Endothelial cell of umbilical vein (primary cell): Measurements from ENCODE around the gene TTN. TPM values are rescaled to one million over a fixed set of nuclear protein-coding genes. Genes with fewer than 3 reads are reported as not detected.

Source experiments
- BruUV-seq: library from RNA; stranded (reverse); fragments of 400-500 nt; replicated peaks from 2 replicates; lab custom pipeline; 2021; lab: Mats Ljungman, UMichigan
- CTCF ChIA-PET: fragments of 300-600, 350-600 bp; sonication (Branson Sonifier 250); formaldehyde crosslinking; loops from one replicate; lab custom pipeline; 2021; ENCODE audit warnings: antibody characterized with exemption, inconsistent platforms; lab: Charles Lee
- POLR2A ChIA-PET: fragments of 300-600, 350-600 bp; sonication (Branson Sonifier 250); formaldehyde crosslinking; loops from one replicate; lab custom pipeline; 2021; ENCODE audit warnings: antibody characterized with exemption, inconsistent platforms; lab: Charles Lee
- DNase-seq: peaks from one replicate; pipeline ENCODE4 v3.0.0-alpha.2; 2011; ENCODE audit warnings: low read depth, low spot score
- FAIRE-seq: peaks from 2 replicates; lab custom pipeline; 2011; peaks lifted over from hg19 to GRCh38; lab: Jason Lieb, UNC
- H2AFZ ChIP-seq: 2 replicates; pipeline ENCODE4 v1.6.0; 2012; ENCODE audit warnings: low read depth, low read length, control low read depth, inconsistent platforms
- H3K27ac ChIP-seq: 2 replicates; pipeline ENCODE4 v1.5.1; 2011; ENCODE audit warnings: low read depth, mild to moderate bottlenecking, control low read depth, low read length, moderate library complexity; ENCODE audit not compliant: insufficient read depth
- H3K27me3 ChIP-seq, 2 experiments: 2 replicates each; pipeline versions ENCODE4 v1.6.0 to v1.6.1; 2011; ENCODE audit warnings: low read length in 2 of 2, mixed read lengths in 1 of 2; ENCODE audit not compliant: control insufficient read depth in 2 of 2, insufficient read depth in 2 of 2
- H3K36me3 ChIP-seq, 2 experiments: 2 replicates in 1 of 2; 3 replicates in 1 of 2; pipeline ENCODE4 v1.5.1; 2011; ENCODE audit warnings: low read length in 2 of 2, mild to moderate bottlenecking in 1 of 2, moderate library complexity in 1 of 2; ENCODE audit not compliant: control insufficient read depth in 2 of 2, insufficient read depth in 2 of 2; ENCODE audit errors: extremely low read depth in 1 of 2
- H3K4me1 ChIP-seq: 3 replicates; pipeline ENCODE4 v1.5.1; 2011; ENCODE audit warnings: mild to moderate bottlenecking, low read length; ENCODE audit not compliant: control insufficient read depth, insufficient read depth; ENCODE audit errors: extremely low read depth
- H3K4me2 ChIP-seq: 2 replicates; pipeline ENCODE4 v1.6.1; 2011; ENCODE audit warnings: low read length, control low read depth, mixed read lengths; ENCODE audit not compliant: insufficient read depth
- H3K4me3 ChIP-seq, 3 experiments: fragments of 200-600 bp in 1 of 3; sonication (generic), shearing (Covaris generic) in 1 of 3; replicated peaks in 1 of 3; 2 replicates each; pipeline ENCODE4 v1.5.1; 2011 to 2016; ENCODE audit warnings: control low read depth in 3 of 3, low read length in 3 of 3, mild to moderate bottlenecking in 2 of 3, inconsistent platforms in 1 of 3, low read depth in 1 of 3, moderate library complexity in 1 of 3; ENCODE audit not compliant: insufficient read depth in 1 of 3
- H3K79me2 ChIP-seq: 2 replicates; pipeline ENCODE4 v1.6.0; 2012; ENCODE audit warnings: low read length, inconsistent platforms; ENCODE audit not compliant: control insufficient read depth, insufficient read depth
- H3K9ac ChIP-seq: replicated peaks from 2 replicates; pipeline ENCODE3; 2011; ENCODE audit warnings: low read length, control low read depth; ENCODE audit not compliant: insufficient read depth; ENCODE audit errors: extremely low read depth
- H3K9me1 ChIP-seq: replicated peaks from 3 replicates; pipeline ENCODE4 v1.6.0; 2011; ENCODE audit warnings: mild to moderate bottlenecking, low read length; ENCODE audit not compliant: control insufficient read depth, insufficient read depth; ENCODE audit errors: extremely low read depth
- H3K9me3 ChIP-seq: replicated peaks from 2 replicates; pipeline ENCODE4 v1.5.1; 2012; ENCODE audit warnings: low read length, inconsistent platforms; ENCODE audit not compliant: control insufficient read depth, insufficient read depth
- H4K20me1 ChIP-seq: replicated peaks from 2 replicates; pipeline ENCODE3; 2011; ENCODE audit warnings: mild to moderate bottlenecking, low read length; ENCODE audit not compliant: control insufficient read depth, insufficient read depth; ENCODE audit errors: extremely low read depth
- EZH2 ChIP-seq: IDR thresholded peaks from 2 replicates; pipeline ENCODE4 v1.6.1; 2012; ENCODE audit warnings: borderline replicate concordance, low read depth, mild to moderate bottlenecking, moderate library complexity, low read length, inconsistent platforms; ENCODE audit not compliant: severe bottlenecking
- FOS ChIP-seq: IDR thresholded peaks from 2 replicates; pipeline ENCODE4 v1.6.1; 2011; ENCODE audit warnings: mild to moderate bottlenecking, low read length, moderate library complexity, borderline replicate concordance; ENCODE audit not compliant: insufficient read depth
- GATA2 ChIP-seq: IDR thresholded peaks from 2 replicates; pipeline ENCODE4 v1.7.0; 2011; ENCODE audit warnings: low read depth, mild to moderate bottlenecking, moderate library complexity, mixed read lengths, low read length; ENCODE audit not compliant: insufficient read length, insufficient read depth
- JUN ChIP-seq: IDR thresholded peaks from 2 replicates; pipeline ENCODE4 v1.6.1; 2011; ENCODE audit warnings: borderline replicate concordance, low read depth; ENCODE audit not compliant: insufficient read length, insufficient read depth
- MAX ChIP-seq: IDR thresholded peaks from 2 replicates; pipeline ENCODE4 v1.6.1; 2011; ENCODE audit not compliant: insufficient read depth, insufficient read length
- MYC ChIP-seq: IDR thresholded peaks from one replicate; pipeline ENCODE4 v1.6.1; 2011; ENCODE audit warnings: mild to moderate bottlenecking, low read depth, low read length
- POLR2A ChIP-seq: IDR thresholded peaks from 2 replicates; pipeline ENCODE4 v1.6.1; 2012; ENCODE audit warnings: low read depth, mild to moderate bottlenecking, control low read depth, low read length
- POLR2AphosphoS5 ChIP-seq: IDR thresholded peaks from 2 replicates; pipeline ENCODE4 v1.6.1; 2012; ENCODE audit warnings: low read depth, mild to moderate bottlenecking, control low read depth, low read length, moderate library complexity; ENCODE audit not compliant: insufficient read depth
- dilution Hi-C: fragments of 300-500 bp; cut with MboI; formaldehyde crosslinking; loops from one replicate; pipeline ENCODE4 v1.15.0; 2019; ENCODE audit warnings: low sequenced_read_pairs; ENCODE audit not compliant: extremely low pct_ligation_motif_present
- intact Hi-C: fragments of 100-400 bp; cut with micrococcal nuclease; formaldehyde crosslinking; loops from one replicate; pipeline ENCODE4 v1.10.0; 2022
- polyA plus RNA-seq, 4 experiments: library from polyadenylated mRNA; depleted of rRNA in 3 of 4; stranded (reverse) in 3 of 4; unstranded in 1 of 4; fragments of >200 nt; gene quantifications; 2 replicates each; pipeline versions ENCODE4 v1.2.1 to v1.2.3, GENCODE V29; 2011 to 2012; ENCODE audit warnings: missing spikeins in 1 of 4
- total RNA-seq: library from RNA; stranded (reverse); gene quantifications from 2 replicates; pipeline ENCODE4 v1.2.3, GENCODE V29; 2021
- TF ChIP-seq, protein P1 (sequence below), 2 donors: IDR thresholded peaks; 1 replicate in 1 of 2; 2 replicates in 1 of 2; pipeline ENCODE4 v1.5.1; 2011; ENCODE audit warnings: low read length in 2 of 2, mild to moderate bottlenecking in 2 of 2, moderate library complexity in 2 of 2, control low read depth in 1 of 2, inconsistent platforms in 1 of 2, low read depth in 1 of 2; ENCODE audit not compliant: insufficient read depth in 1 of 2; ENCODE audit errors: extremely low read depth in 1 of 2

TTN gene
- total and polyA plus RNA-seq, 2 donors (not counting 3 experiments of a cell fraction or from before 2014, with no cell fraction given), result 0.11 to 0.49 TPM

GRCh38 chr2:178777577-178777976 lies 29.6 kb downstream of the TTN start:
- no peak overlapping the region for H3K4me2 ChIP-seq
- no TSS peak for BruUV-seq
- H3K4me3 ChIP-seq, result no peak overlapping the region
- H3K4me1 ChIP-seq, result no peaks in the 10 kb centered on the region
- ChIA-PET CTCF (interaction anchor here (1.4 to 2.0 kb wide), 2 partner anchors 14 to 77 kb away, joined by 4 to 5 read pairs; no protein-coding TSS in a partner anchor), POLR2A (no interaction called here)
- no peak for DNase-seq
- peaks cover 0 to 6% of the 10 kb centered on the region in 2 experiments for H3K27me3 ChIP-seq
- dilution Hi-C loops, result no loop called here
- H4K20me1 ChIP-seq, result no peaks in the 10 kb centered on the region
- no peaks in the 10 kb centered on the region for H3K9me1 ChIP-seq
- H3K9me3 ChIP-seq, result no peaks in the 10 kb centered on the region
- H3K79me2 ChIP-seq, result no peaks in the 10 kb centered on the region
- H3K27ac ChIP-seq, result no peak overlapping the region
- TF ChIP-seq POLR2AphosphoS5 (no peak), GATA2 (no peak), MYC (no peak), FOS (no peak), MAX (no peak), EZH2 (no peak), POLR2A (no peak), JUN (no peak)
- TF ChIP-seq, protein P1, sequence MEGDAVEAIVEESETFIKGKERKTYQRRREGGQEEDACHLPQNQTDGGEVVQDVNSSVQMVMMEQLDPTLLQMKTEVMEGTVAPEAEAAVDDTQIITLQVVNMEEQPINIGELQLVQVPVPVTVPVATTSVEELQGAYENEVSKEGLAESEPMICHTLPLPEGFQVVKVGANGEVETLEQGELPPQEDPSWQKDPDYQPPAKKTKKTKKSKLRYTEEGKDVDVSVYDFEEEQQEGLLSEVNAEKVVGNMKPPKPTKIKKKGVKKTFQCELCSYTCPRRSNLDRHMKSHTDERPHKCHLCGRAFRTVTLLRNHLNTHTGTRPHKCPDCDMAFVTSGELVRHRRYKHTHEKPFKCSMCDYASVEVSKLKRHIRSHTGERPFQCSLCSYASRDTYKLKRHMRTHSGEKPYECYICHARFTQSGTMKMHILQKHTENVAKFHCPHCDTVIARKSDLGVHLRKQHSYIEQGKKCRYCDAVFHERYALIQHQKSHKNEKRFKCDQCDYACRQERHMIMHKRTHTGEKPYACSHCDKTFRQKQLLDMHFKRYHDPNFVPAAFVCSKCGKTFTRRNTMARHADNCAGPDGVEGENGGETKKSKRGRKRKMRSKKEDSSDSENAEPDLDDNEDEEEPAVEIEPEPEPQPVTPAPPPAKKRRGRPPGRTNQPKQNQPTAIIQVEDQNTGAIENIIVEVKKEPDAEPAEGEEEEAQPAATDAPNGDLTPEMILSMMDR (IDR thresholded peaks at IDR 0.05; ENCODE audit: extremely low read depth in 1 of 2, insufficient read depth in 1 of 2, low read depth in 1 of 2, low read length in 2 of 2), result no peak
- intact Hi-C loops, result no loop called here
- H2AFZ ChIP-seq, result no peak overlapping the region
- no peak overlapping the region for H3K9ac ChIP-seq
- H3K36me3 ChIP-seq, result no peaks in the 10 kb centered on the region
- FAIRE-seq, result no peak
